ENCODE data around the gene CACNA2D3. TPM values are rescaled to one million over a fixed set of nuclear protein-coding genes. Genes with fewer than 3 reads are reported as not detected.
A peak's percentile ranks its signal among the peaks of the same experiment; 100 is the strongest.

CACNA2D3 gene
- total and polyA plus RNA-seq, 2 donors from 2014 or later, result 5.7 to 11.2 TPM

- Histone ChIP-seq H3K9ac (ENCODE audit: low read length in 3 of 3) (no peak overlapping the region), H3K9me3 (ENCODE audit: control insufficient read depth in 2 of 3, insufficient read depth in 1 of 3, low read length in 3 of 3) (no peaks in the 10 kb centered on the region), H3K36me3 (ENCODE audit: control insufficient read depth in 2 of 3, insufficient read depth in 3 of 3, low read length in 3 of 3) (no peaks in the 10 kb centered on the region), H3K4me3 (ENCODE audit: low read length in 3 of 3) (no peak overlapping the region), H3K27me3 (ENCODE audit: control insufficient read depth, insufficient read depth, low read length) (no peaks in the 10 kb centered on the region), H3K27ac (ENCODE audit: low read depth in 2 of 2, low read length in 2 of 2) (no peak overlapping the region), H3K4me1 (ENCODE audit: control insufficient read depth in 2 of 3, insufficient read depth in 2 of 3, low read depth in 1 of 3, low read length in 3 of 3) (no peaks in the 10 kb centered on the region)
- TF ChIP-seq CTCF (IDR thresholded peaks at IDR 0.05; ENCODE audit: borderline replicate concordance, extremely low read depth, insufficient read depth), result no peak
- intact Hi-C loops (cut with DNase I), result no loop called here
- DNase-seq (no peak), FAIRE-seq (no peak)
Measured at GRCh38 chr3:54408328-54408727, 286.0 kb downstream of the CACNA2D3 start.

GRCh38 chr3:54421943-54422342 is 299.6 kb downstream of the CACNA2D3 start:
- intact Hi-C loops (cut with DNase I), result no loop called here
- H3K27me3 ChIP-seq (ENCODE audit: control insufficient read depth, insufficient read depth, low read length), result no peaks in the 10 kb centered on the region
- DNase-seq (peak in 2 of 5 donors; percentile 1 to 15), FAIRE-seq (no peak)
- H3K4me1 ChIP-seq (ENCODE audit: control insufficient read depth in 2 of 3, insufficient read depth in 2 of 3, low read depth in 1 of 3, low read length in 3 of 3), result no peaks in the 10 kb centered on the region
- no peaks in the 10 kb centered on the region for H3K9me3 ChIP-seq (ENCODE audit: control insufficient read depth in 2 of 3, insufficient read depth in 1 of 3, low read length in 3 of 3)
- no peak overlapping the region for H3K9ac ChIP-seq (ENCODE audit: low read length in 3 of 3)
- no peak overlapping the region for H3K4me3 ChIP-seq (ENCODE audit: low read length in 3 of 3)
- no peaks in the 10 kb centered on the region for H3K36me3 ChIP-seq (ENCODE audit: control insufficient read depth in 2 of 3, insufficient read depth in 3 of 3, low read length in 3 of 3)
- no peak overlapping the region for H3K27ac ChIP-seq (ENCODE audit: low read depth in 2 of 2, low read length in 2 of 2)
- TF ChIP-seq CTCF (IDR thresholded peaks at IDR 0.05; ENCODE audit: borderline replicate concordance, extremely low read depth, insufficient read depth), result no peak

DNA sequence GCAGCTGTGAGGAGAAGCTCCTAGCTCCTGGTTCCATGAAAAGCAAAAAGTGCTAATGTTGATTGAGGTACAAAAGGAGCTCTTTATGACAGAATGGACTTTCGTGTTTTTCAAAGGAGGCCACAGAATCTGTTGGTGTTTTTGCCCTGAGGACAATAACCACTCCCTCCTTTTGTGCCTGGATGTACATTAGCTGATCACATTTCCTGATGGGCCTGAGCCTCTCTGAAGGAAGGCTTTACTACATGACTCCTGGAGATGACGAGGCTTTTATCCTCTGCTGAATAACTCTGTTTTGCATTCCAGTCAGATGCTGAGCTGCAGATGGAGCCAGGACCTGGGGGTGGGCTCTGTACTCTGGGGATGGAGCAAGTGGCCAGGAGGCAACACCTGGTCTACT is 301.9 kb downstream of the CACNA2D3 start:
- no peaks in the 10 kb centered on the region for H3K4me1 ChIP-seq (ENCODE audit: control insufficient read depth in 2 of 3, insufficient read depth in 2 of 3, low read depth in 1 of 3, low read length in 3 of 3)
- intact Hi-C loops (cut with DNase I), result no loop called here
- H3K9ac ChIP-seq (ENCODE audit: low read length in 3 of 3), result no peak overlapping the region
- no peak for FAIRE-seq
- no peaks in the 10 kb centered on the region for H3K27me3 ChIP-seq (ENCODE audit: control insufficient read depth, insufficient read depth, low read length)
- H3K36me3 ChIP-seq (ENCODE audit: control insufficient read depth in 2 of 3, insufficient read depth in 3 of 3, low read length in 3 of 3), result no peaks in the 10 kb centered on the region
- H3K4me3 ChIP-seq (ENCODE audit: low read length in 3 of 3), result no peak overlapping the region
- no peak for DNase-seq
- H3K27ac ChIP-seq (ENCODE audit: low read depth in 2 of 2, low read length in 2 of 2), result no peak overlapping the region
- TF ChIP-seq CTCF (IDR thresholded peaks at IDR 0.05; ENCODE audit: borderline replicate concordance, extremely low read depth, insufficient read depth), result no peak
- H3K9me3 ChIP-seq (ENCODE audit: control insufficient read depth in 2 of 3, insufficient read depth in 1 of 3, low read length in 3 of 3), result no peaks in the 10 kb centered on the region

DNA sequence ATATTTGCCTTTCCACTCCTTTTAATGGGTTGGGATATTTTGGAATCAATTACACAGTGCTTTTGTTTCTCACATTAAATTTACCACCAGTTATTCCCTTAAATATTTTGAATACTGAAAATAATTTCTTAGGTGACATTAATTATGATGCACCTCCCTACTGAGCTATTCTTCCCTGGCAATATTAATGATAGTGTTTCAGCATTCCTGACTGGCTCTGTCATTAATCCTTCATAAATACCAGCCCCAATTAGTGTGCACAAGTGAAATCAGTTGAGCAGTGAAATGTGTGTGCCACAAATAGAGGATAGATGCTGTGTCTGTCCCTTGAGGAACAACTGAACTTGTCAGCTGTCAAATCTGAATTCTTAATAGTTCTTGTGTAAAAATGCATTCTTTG is 304.0 kb downstream of the CACNA2D3 start:
- H3K9me3 ChIP-seq (ENCODE audit: control insufficient read depth in 2 of 3, insufficient read depth in 1 of 3, low read length in 3 of 3), result no peaks in the 10 kb centered on the region
- FAIRE-seq, result no peak

More for the DNA sequence above, 304.0 kb downstream of the CACNA2D3 start:
- H3K4me3 ChIP-seq (ENCODE audit: low read length in 3 of 3), result no peak overlapping the region
- H3K4me1 ChIP-seq (ENCODE audit: control insufficient read depth in 2 of 3, insufficient read depth in 2 of 3, low read depth in 1 of 3, low read length in 3 of 3), result no peaks in the 10 kb centered on the region
- no peak for DNase-seq
- no peak overlapping the region for H3K9ac ChIP-seq (ENCODE audit: low read length in 3 of 3)
- no peak for TF ChIP-seq CTCF (IDR thresholded peaks at IDR 0.05; ENCODE audit: borderline replicate concordance, extremely low read depth, insufficient read depth)
- intact Hi-C loops (cut with DNase I), result no loop called here
- no peaks in the 10 kb centered on the region for H3K36me3 ChIP-seq (ENCODE audit: control insufficient read depth in 2 of 3, insufficient read depth in 3 of 3, low read length in 3 of 3)
- H3K27ac ChIP-seq (ENCODE audit: low read depth in 2 of 2, low read length in 2 of 2), result no peak overlapping the region
- H3K27me3 ChIP-seq (ENCODE audit: control insufficient read depth, insufficient read depth, low read length), result no peaks in the 10 kb centered on the region

Measured in kidney (tissue), 14 donors.